K562 (cell line): ENCODE results near the gene CRKL.

Experiments used
- CCAR2 ChIP-seq: fragments of 200-400 bp; formaldehyde crosslinking; IDR thresholded peaks from 2 replicates; pipeline ENCODE4 v1.6.1; 2017; ENCODE audit warnings: mild to moderate bottlenecking, low read depth, low read length
- CTCF ChIP-seq, 3 experiments: IDR thresholded peaks in 2 of 3; conservative IDR thresholded peaks in 1 of 3; 2 replicates each; pipeline ENCODE4 v1.5.1; 2011 to 2012; ENCODE audit warnings: low read length in 3 of 3, mild to moderate bottlenecking in 3 of 3, control low read depth in 2 of 3, improper control_type of control experiment in 1 of 3, inconsistent platforms in 1 of 3, low read depth in 1 of 3, mixed read lengths in 1 of 3, moderate library complexity in 1 of 3; ENCODE audit not compliant: insufficient read depth in 2 of 3
- GABPB1 ChIP-seq: sonication (generic); formaldehyde crosslinking; IDR thresholded peaks from 2 replicates; pipeline ENCODE4 v1.8.0; 2022; ENCODE audit warnings: mild to moderate bottlenecking, missing genetic modification reagents
- POLR2A ChIP-seq: fragments of 450-650 bp; conservative IDR thresholded peaks from 2 replicates; pipeline ENCODE4 v1.6.1; 2016

GRCh38 chr22:20987375-20987774 lies 70.2 kb downstream of the CRKL start:
- TF ChIP-seq CTCF (IDR thresholded peaks at IDR 0.05 in 2 of 3, conservative IDR thresholded peaks at IDR 0.05 in 1 of 3; ENCODE audit: insufficient read depth in 2 of 3, low read depth in 1 of 3, low read length in 3 of 3) (no peak), CCAR2 (no peak), GABPB1 (CRISPR knock-in tag) (no peak), POLR2A (no peak)
